Activated naive CD4-positive, alpha-beta T cell treated with anti-CD3 and anti-CD28 coated beads, Interleukin-2, amount 10 ng/mL, durations not matched to agents 7 days and 5 days (primary cell): ENCODE data around the gene TOPAZ1.

ENCODE experiments used
- CTCF ChIA-PET: fragments of 350-600 bp; sonication (Branson Sonifier 250); formaldehyde crosslinking; loops from one replicate; lab custom pipeline; 2021; ENCODE audit warnings: antibody characterized with exemption; lab: Charles Lee
- DNase-seq: peaks from one replicate; pipeline ENCODE4 v3.0.0-alpha.2; 2020
- H3K27ac Mint-ChIP-seq: one replicate; pipeline ENCODE4 v1.8.0; 2021; ENCODE audit warnings: mild to moderate bottlenecking, moderate library complexity, mixed read lengths
- H3K27me3 Mint-ChIP-seq: one replicate; pipeline ENCODE4 v1.8.0; 2021; ENCODE audit warnings: mild to moderate bottlenecking, mixed read lengths
- H3K36me3 Mint-ChIP-seq: one replicate; pipeline ENCODE4 v1.8.0; 2021; ENCODE audit warnings: mixed read lengths
- H3K4me1 Mint-ChIP-seq: one replicate; pipeline ENCODE4 v1.8.0; 2021; ENCODE audit warnings: mixed read lengths
- H3K4me3 Mint-ChIP-seq: one replicate; pipeline ENCODE4 v1.8.0; 2021; ENCODE audit warnings: mild to moderate bottlenecking, moderate library complexity, mixed read lengths
- H3K9me3 Mint-ChIP-seq: one replicate; pipeline ENCODE4 v1.8.0; 2021; ENCODE audit warnings: mixed read lengths

The TOPAZ1 gene

GRCh38 chr3:44353355-44353924 is 111.8 kb downstream of the TOPAZ1 start:
- no peak overlapping the region for H3K4me3 Mint-ChIP-seq
- H3K27me3 Mint-ChIP-seq, result no peaks in the 10 kb centered on the region
- no peaks in the 10 kb centered on the region for H3K9me3 Mint-ChIP-seq
- H3K4me1 Mint-ChIP-seq, result no peaks in the 10 kb centered on the region
- H3K36me3 Mint-ChIP-seq, result peaks cover 27% of the 10 kb centered on the region
- no peak for DNase-seq
- CTCF ChIA-PET, result interaction anchor here (0.8 kb wide), 1 partner anchor 14 kb away, joined by 3 read pairs; no protein-coding TSS in a partner anchor
- H3K27ac Mint-ChIP-seq, result no peak overlapping the region

- Mint-ChIP-seq H3K4me1 (no peaks in the 10 kb centered on the region), H3K36me3 (peaks cover 27% of the 10 kb centered on the region), H3K9me3 (no peaks in the 10 kb centered on the region), H3K27me3 (no peaks in the 10 kb centered on the region), H3K27ac (no peak overlapping the region), H3K4me3 (no peak overlapping the region)
- CTCF ChIA-PET, result no interaction called here
- no peak for DNase-seq
Measured at GRCh38 chr3:44355362-44356033, 113.8 kb downstream of the TOPAZ1 start.

- CTCF ChIA-PET, result interaction anchor here (0.9 kb wide), 1 partner anchor 35 kb away, joined by 5 read pairs; no protein-coding TSS in a partner anchor
- Mint-ChIP-seq H3K36me3 (peaks cover 12% of the 10 kb centered on the region), H3K27ac (no peak overlapping the region)
Measured at GRCh38 chr3:44359146-44359751, 117.6 kb downstream of the TOPAZ1 start.

GRCh38 chr3:44363591-44363990 is 121.9 kb downstream of the TOPAZ1 start:
- H3K27me3 Mint-ChIP-seq, result no peaks in the 10 kb centered on the region
- CTCF ChIA-PET, result no interaction called here

More at GRCh38 chr3:44359146-44359751, 117.6 kb downstream of the TOPAZ1 start:
- Mint-ChIP-seq H3K9me3 (no peaks in the 10 kb centered on the region), H3K27me3 (no peaks in the 10 kb centered on the region), H3K4me3 (no peak overlapping the region), H3K4me1 (no peaks in the 10 kb centered on the region)
- no peak for DNase-seq

GRCh38 chr3:44365952-44366351 is 124.3 kb downstream of the TOPAZ1 start:
- CTCF ChIA-PET, result no interaction called here
- Mint-ChIP-seq H3K4me3 (no peak overlapping the region), H3K27me3 (no peaks in the 10 kb centered on the region), H3K27ac (no peak overlapping the region), H3K36me3 (peaks cover 12% of the 10 kb centered on the region), H3K4me1 (no peaks in the 10 kb centered on the region), H3K9me3 (no peaks in the 10 kb centered on the region)
- DNase-seq, result no peak

More at GRCh38 chr3:44363591-44363990, 121.9 kb downstream of the TOPAZ1 start:
- no peak for DNase-seq
- Mint-ChIP-seq H3K9me3 (no peaks in the 10 kb centered on the region), H3K27ac (no peak overlapping the region), H3K4me3 (no peak overlapping the region), H3K4me1 (no peaks in the 10 kb centered on the region), H3K36me3 (peaks cover 6% of the 10 kb centered on the region)

GRCh38 chr3:44375450-44375849 is 133.8 kb downstream of the TOPAZ1 start:
- Mint-ChIP-seq H3K36me3 (peaks cover 4% of the 10 kb centered on the region), H3K9me3 (peaks cover 6% of the 10 kb centered on the region), H3K4me3 (no peak overlapping the region), H3K27me3 (no peaks in the 10 kb centered on the region), H3K4me1 (no peaks in the 10 kb centered on the region), H3K27ac (no peak overlapping the region)
- DNase-seq, result no peak
- CTCF ChIA-PET, result no interaction called here
